HFFc6 (cell line): ENCODE results near the gene ITGB5. TPM values are rescaled to one million over a fixed set of nuclear protein-coding genes. Genes with fewer than 3 reads are reported as not detected.

Source experiments
- DNase-seq: peaks from one replicate; pipeline ENCODE4 v3.0.0-alpha.2; 2018
- H3K27ac Mint-ChIP-seq: 2 replicates; pipeline ENCODE4 v1.8.0; 2020; ENCODE audit warnings: mild to moderate bottlenecking, mixed read lengths
- H3K27me3 Mint-ChIP-seq: 2 replicates; pipeline ENCODE4 v1.8.0; 2021; ENCODE audit warnings: mild to moderate bottlenecking, moderate library complexity, mixed read lengths; ENCODE audit not compliant: insufficient read depth
- H3K36me3 Mint-ChIP-seq: 2 replicates; pipeline ENCODE4 v1.8.0; 2021; ENCODE audit warnings: low read depth, mixed read lengths
- H3K4me1 Mint-ChIP-seq: 2 replicates; pipeline ENCODE4 v1.8.0; 2020; ENCODE audit warnings: low read depth, mixed read lengths
- H3K4me3 Mint-ChIP-seq: 2 replicates; pipeline ENCODE4 v1.8.0; 2020; ENCODE audit warnings: mild to moderate bottlenecking, moderate library complexity, mixed read lengths
- H3K9me3 Mint-ChIP-seq: 2 replicates; pipeline ENCODE4 v1.8.0; 2020; ENCODE audit warnings: mild to moderate bottlenecking, mixed read lengths
- CTCF ChIP-seq: fragments of 200-600 bp; sonication (generic); IDR thresholded peaks from 2 replicates; pipeline ENCODE4 v1.5.0; 2021; ENCODE audit warnings: antibody characterized with exemption, mild to moderate bottlenecking
- total RNA-seq, 6 experiments: library from RNA; stranded (reverse); fragmentation: NEBNext Ultra II Directional; extraction: Animal tissue kit (Norgen Biotek cat#: 25700); gene quantifications; 2 replicates in 1 of 6; 3 replicates in 5 of 6; pipeline ENCODE4 v1.2.3, GENCODE V29; 2021

Gene ITGB5
- total RNA-seq, 6 experiments from 2014 or later, result 203 to 332 (median 220) TPM

- TF ChIP-seq CTCF, result no peak
- DNase-seq, result no peak
- H3K9me3 Mint-ChIP-seq, result no peaks in the 10 kb centered on the region
- H3K27me3 Mint-ChIP-seq, result peaks cover 3% of the 10 kb centered on the region
- H3K4me1 Mint-ChIP-seq, result peaks cover 21% of the 10 kb centered on the region
- H3K36me3 Mint-ChIP-seq, result peaks cover 26% of the 10 kb centered on the region
- no peak overlapping the region for H3K4me3 Mint-ChIP-seq
- H3K27ac Mint-ChIP-seq, result no peak overlapping the region
These were observed 122.4 kb downstream of the ITGB5 start for GRCh38 chr3:124764746-124765145.

GRCh38 chr3:124763644-124764358 is 123.4 kb downstream of the ITGB5 start:
- peaks cover 26% of the 10 kb centered on the region for H3K36me3 Mint-ChIP-seq
- H3K4me1 Mint-ChIP-seq, result peaks cover 21% of the 10 kb centered on the region
- no peak overlapping the region for H3K27ac Mint-ChIP-seq
- no peak for DNase-seq
- no peak overlapping the region for H3K4me3 Mint-ChIP-seq
- no peak for TF ChIP-seq CTCF
- H3K27me3 Mint-ChIP-seq, result peaks cover 3% of the 10 kb centered on the region
- no peaks in the 10 kb centered on the region for H3K9me3 Mint-ChIP-seq

GRCh38 chr3:124763206-124763605 is 124.0 kb downstream of the ITGB5 start:
- H3K27me3 Mint-ChIP-seq, result peaks cover 3% of the 10 kb centered on the region
- no peak overlapping the region for H3K27ac Mint-ChIP-seq
- H3K36me3 Mint-ChIP-seq, result peaks cover 22% of the 10 kb centered on the region
- H3K4me1 Mint-ChIP-seq, result peaks cover 21% of the 10 kb centered on the region
- no peak overlapping the region for H3K4me3 Mint-ChIP-seq
- DNase-seq, result no peak
- TF ChIP-seq CTCF, result no peak
- H3K9me3 Mint-ChIP-seq, result no peaks in the 10 kb centered on the region

DNA sequence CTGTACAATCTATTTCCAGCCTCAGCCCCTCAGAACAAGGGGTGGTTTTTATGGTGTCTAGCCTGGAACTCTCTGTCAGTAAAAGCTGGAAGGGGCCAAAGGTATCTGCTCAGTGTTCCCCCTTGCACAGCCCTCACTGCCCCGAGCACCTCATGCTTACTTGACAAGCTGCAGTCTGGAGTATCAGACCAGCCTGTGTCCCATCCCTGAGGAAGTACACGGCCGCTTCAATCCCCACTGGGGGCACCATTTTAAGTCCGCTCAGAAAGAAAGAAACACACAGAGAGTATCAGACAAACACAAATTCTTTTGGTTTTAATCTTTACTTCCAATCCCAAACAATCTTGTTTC is 124.5 kb downstream of the ITGB5 start:
- TF ChIP-seq CTCF, result no peak
- Mint-ChIP-seq H3K4me1 (peaks cover 27% of the 10 kb centered on the region), H3K4me3 (no peak overlapping the region), H3K9me3 (no peaks in the 10 kb centered on the region), H3K27ac (no peak overlapping the region), H3K36me3 (peaks cover 20% of the 10 kb centered on the region; the same call in 1 of the 2 replicates), H3K27me3 (peaks cover 3% of the 10 kb centered on the region)
- no peak for DNase-seq

DNA sequence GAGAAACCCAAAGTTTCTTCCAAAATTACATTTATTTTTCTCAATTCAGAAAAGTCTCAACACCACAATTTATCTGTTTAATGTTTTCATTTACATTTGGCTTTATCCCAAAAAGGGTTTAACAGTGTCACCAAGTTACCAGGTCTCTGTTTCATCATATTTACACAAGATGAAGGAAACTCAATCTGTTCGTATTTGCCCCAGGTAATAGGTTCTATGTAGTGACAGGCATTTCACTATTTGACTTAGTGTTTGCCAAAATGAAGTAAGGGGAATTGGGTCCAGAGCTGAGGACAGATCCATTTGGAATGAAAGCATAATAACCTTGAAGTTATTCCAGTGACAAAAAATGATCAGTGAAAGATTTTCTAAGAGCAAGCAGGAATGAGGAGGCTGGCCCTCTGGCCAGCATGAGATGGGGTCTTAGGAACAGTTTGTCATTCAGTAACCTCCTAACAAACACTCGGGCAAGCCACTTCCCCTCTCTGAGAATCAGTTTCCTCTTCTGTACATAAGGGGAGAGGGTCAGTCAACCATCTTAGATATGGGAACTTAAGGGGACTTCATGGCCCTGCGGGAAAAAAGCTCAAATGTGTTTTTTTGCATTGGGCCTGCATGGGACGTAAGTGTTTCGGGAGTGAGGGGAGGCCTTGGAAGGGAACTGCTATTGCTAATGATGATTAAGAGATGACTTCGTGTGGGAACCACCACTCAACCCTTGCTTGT is 125.1 kb downstream of the ITGB5 start:
- Mint-ChIP-seq H3K9me3 (no peaks in the 10 kb centered on the region), H3K27ac (peak overlapping the region; percentile 53; the same call in 1 of the 2 replicates), H3K4me1 (peaks cover 30% of the 10 kb centered on the region), H3K36me3 (peaks cover 20% of the 10 kb centered on the region; the same call in 1 of the 2 replicates), H3K4me3 (no peak overlapping the region), H3K27me3 (peaks cover 3% of the 10 kb centered on the region)
- DNase-seq, result no peak
- no peak for TF ChIP-seq CTCF
